ENCODE results near the gene KRTAP19-1. TPM values are rescaled to one million over a fixed set of nuclear protein-coding genes. Genes with fewer than 3 reads are reported as not detected.

Gene KRTAP19-1
- polyA plus RNA-seq, 4 donors = not detected

- H3K9me3 ChIP-seq (ENCODE audit: control insufficient read depth in 2 of 2, insufficient read depth in 1 of 2, low read depth in 1 of 2, low read length in 1 of 2) = peaks cover 6 to 15% of the 10 kb centered on the region in 2 donors
- WGBS, 3 donors = 25 to 53% (median 37%) methylated on average over 2 of the region's 2 CpGs
- FAIRE-seq = no peak
These were observed 6.0 kb upstream of the KRTAP19-1 start for GRCh38 chr21:30486180-30486579.

DNA sequence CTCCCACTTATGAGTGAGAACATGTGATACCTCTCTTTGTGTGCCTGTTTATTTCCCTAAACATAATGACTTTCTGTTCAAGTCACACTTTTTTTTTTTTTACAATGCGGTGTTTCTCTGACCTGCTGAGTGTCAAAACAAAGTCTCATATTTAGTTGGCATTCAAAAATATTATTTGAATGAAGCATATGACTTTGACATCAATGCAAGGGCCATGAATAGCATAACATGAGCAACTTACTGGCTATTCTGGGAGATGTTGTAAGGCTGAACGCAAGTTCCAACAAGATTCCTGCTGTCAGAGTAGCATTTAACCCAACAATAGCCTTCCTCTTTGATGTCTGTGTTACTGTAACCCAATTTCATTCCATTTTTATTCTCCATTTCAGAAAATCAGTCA is 2.0 kb upstream of the KRTAP19-1 start:
- no peaks in the 10 kb centered on the region for H3K4me1 ChIP-seq (ENCODE audit: control insufficient read depth in 3 of 3, insufficient read depth in 2 of 3, low read depth in 1 of 3, low read length in 2 of 3)
- 75 to 78% (median 76%) methylated on average over 2 of the region's 2 CpGs for WGBS, 3 donors
- H3K4me3 ChIP-seq (ENCODE audit: low read depth in 1 of 3, low read length in 3 of 3) = no peak overlapping the region
- FAIRE-seq (no peak), DNase-seq (no peak)
- no peaks in the 10 kb centered on the region for H3K27me3 ChIP-seq (ENCODE audit: control insufficient read depth in 3 of 3, insufficient read depth in 3 of 3, low read length in 3 of 3)
- H3K27ac ChIP-seq (ENCODE audit: low read depth in 1 of 3, low read length in 2 of 3) = no peak overlapping the region
- no peaks in the 10 kb centered on the region for H3K36me3 ChIP-seq (ENCODE audit: control insufficient read depth in 3 of 3, insufficient read depth in 2 of 3, low read depth in 1 of 3, low read length in 3 of 3)
- peaks cover 7 to 10% of the 10 kb centered on the region in 2 donors for H3K9me3 ChIP-seq (ENCODE audit: control insufficient read depth in 2 of 2, insufficient read depth in 1 of 2, low read depth in 1 of 2, low read length in 1 of 2)

More at GRCh38 chr21:30486180-30486579, 6.0 kb upstream of the KRTAP19-1 start:
- Histone ChIP-seq H3K4me3 (ENCODE audit: low read depth in 1 of 3, low read length in 3 of 3) (no peak overlapping the region), H3K27ac (ENCODE audit: low read depth in 1 of 3, low read length in 2 of 3) (no peak overlapping the region), H3K36me3 (ENCODE audit: control insufficient read depth in 3 of 3, insufficient read depth in 2 of 3, low read depth in 1 of 3, low read length in 3 of 3) (no peaks in the 10 kb centered on the region), H3K4me1 (ENCODE audit: control insufficient read depth in 3 of 3, insufficient read depth in 2 of 3, low read depth in 1 of 3, low read length in 2 of 3) (no peaks in the 10 kb centered on the region), H3K27me3 (ENCODE audit: control insufficient read depth in 3 of 3, insufficient read depth in 3 of 3, low read length in 3 of 3) (no peaks in the 10 kb centered on the region)
- no peak for DNase-seq

DNA sequence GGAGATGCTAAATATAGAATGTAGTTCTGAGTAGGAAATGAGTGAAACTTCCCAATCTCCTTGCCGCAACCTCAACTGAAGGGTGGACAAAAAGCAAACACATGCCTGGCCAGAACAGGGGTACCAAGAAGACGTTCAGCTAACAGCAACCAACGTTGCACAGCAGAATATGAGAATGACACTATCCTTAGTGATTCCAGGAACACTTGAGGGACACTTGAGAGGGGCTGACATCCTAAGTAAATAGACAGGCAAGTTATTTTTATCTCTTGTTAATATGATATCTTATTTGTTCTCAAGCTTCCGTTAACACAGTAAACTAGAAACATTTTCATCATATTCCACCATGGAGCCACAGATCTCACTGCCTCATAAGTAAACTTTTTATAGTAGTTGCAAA is 908 bp downstream of the KRTAP19-1 start:
- Histone ChIP-seq H3K9me3 (ENCODE audit: control insufficient read depth in 2 of 2, insufficient read depth in 1 of 2, low read depth in 1 of 2, low read length in 1 of 2) (peaks cover 0 to 3% of the 10 kb centered on the region in 2 donors), H3K27me3 (ENCODE audit: control insufficient read depth in 3 of 3, insufficient read depth in 3 of 3, low read length in 3 of 3) (no peaks in the 10 kb centered on the region), H3K4me3 (ENCODE audit: low read depth in 1 of 3, low read length in 3 of 3) (no peak overlapping the region), H3K27ac (ENCODE audit: low read depth in 1 of 3, low read length in 2 of 3) (no peak overlapping the region), H3K4me1 (ENCODE audit: control insufficient read depth in 3 of 3, insufficient read depth in 2 of 3, low read depth in 1 of 3, low read length in 2 of 3) (no peaks in the 10 kb centered on the region), H3K36me3 (ENCODE audit: control insufficient read depth in 3 of 3, insufficient read depth in 2 of 3, low read depth in 1 of 3, low read length in 3 of 3) (no peaks in the 10 kb centered on the region)
- no peak for DNase-seq
- no peak for FAIRE-seq
- WGBS, 3 donors = 57 to 70% (median 70%) methylated on average over 4 of the region's 4 CpGs

GRCh38 chr21:30478004-30478403 is 2.2 kb downstream of the KRTAP19-1 start:
- H3K27me3 ChIP-seq (ENCODE audit: control insufficient read depth in 3 of 3, insufficient read depth in 3 of 3, low read length in 3 of 3) = no peaks in the 10 kb centered on the region
- no peak for FAIRE-seq

GRCh38 chr21:30468900-30469714 is 11.1 kb downstream of the KRTAP19-1 start:
- WGBS, 3 donors = 62 to 69% (median 64%) methylated on average over 6 of the region's 6 CpGs
- H3K4me1 ChIP-seq (ENCODE audit: control insufficient read depth in 3 of 3, insufficient read depth in 2 of 3, low read depth in 1 of 3, low read length in 2 of 3) = no peaks in the 10 kb centered on the region
- FAIRE-seq = no peak

More at GRCh38 chr21:30478004-30478403, 2.2 kb downstream of the KRTAP19-1 start:
- WGBS, 3 donors = 42 to 46% (median 43%) methylated on average over 3 of the region's 3 CpGs
- peaks cover 0 to 3% of the 10 kb centered on the region in 2 donors for H3K9me3 ChIP-seq (ENCODE audit: control insufficient read depth in 2 of 2, insufficient read depth in 1 of 2, low read depth in 1 of 2, low read length in 1 of 2)
- H3K4me3 ChIP-seq (ENCODE audit: low read depth in 1 of 3, low read length in 3 of 3) = no peak overlapping the region
- H3K27ac ChIP-seq (ENCODE audit: low read depth in 1 of 3, low read length in 2 of 3) = no peak overlapping the region
- DNase-seq = peak in 1 of 2 donors; percentile 5
- no peaks in the 10 kb centered on the region for H3K4me1 ChIP-seq (ENCODE audit: control insufficient read depth in 3 of 3, insufficient read depth in 2 of 3, low read depth in 1 of 3, low read length in 2 of 3)
- H3K36me3 ChIP-seq (ENCODE audit: control insufficient read depth in 3 of 3, insufficient read depth in 2 of 3, low read depth in 1 of 3, low read length in 3 of 3) = no peaks in the 10 kb centered on the region

DNA sequence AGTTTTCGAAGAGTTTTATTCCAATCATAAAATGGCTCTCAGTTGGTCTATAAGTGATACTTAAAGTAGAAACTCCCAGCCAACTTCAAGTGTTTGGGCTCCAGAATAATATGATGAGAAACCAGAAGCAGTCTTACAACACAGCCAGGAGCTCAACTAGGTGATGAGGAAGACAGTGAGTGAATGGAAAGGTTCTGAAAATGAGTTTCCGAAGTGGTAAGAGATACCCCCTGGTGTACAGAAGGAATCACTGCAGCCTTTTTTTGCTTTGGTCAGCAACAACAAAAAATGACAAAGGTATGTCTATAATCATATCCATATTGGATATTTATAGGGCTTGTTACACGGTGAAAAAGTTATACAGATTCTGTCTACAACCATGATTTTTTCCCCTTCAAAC is 16.5 kb downstream of the KRTAP19-1 start:
- no peak for FAIRE-seq
- no peak overlapping the region for H3K27ac ChIP-seq (ENCODE audit: low read depth in 1 of 3, low read length in 2 of 3)
- WGBS, 3 donors = 44 to 53% (median 53%) methylated on average over 3 of the region's 3 CpGs

More at GRCh38 chr21:30468900-30469714, 11.1 kb downstream of the KRTAP19-1 start:
- Histone ChIP-seq H3K9me3 (ENCODE audit: control insufficient read depth in 2 of 2, insufficient read depth in 1 of 2, low read depth in 1 of 2, low read length in 1 of 2) (no peaks in the 10 kb centered on the region), H3K4me3 (ENCODE audit: low read depth in 1 of 3, low read length in 3 of 3) (no peak overlapping the region), H3K27me3 (ENCODE audit: control insufficient read depth in 3 of 3, insufficient read depth in 3 of 3, low read length in 3 of 3) (no peaks in the 10 kb centered on the region), H3K36me3 (ENCODE audit: control insufficient read depth in 3 of 3, insufficient read depth in 2 of 3, low read depth in 1 of 3, low read length in 3 of 3) (no peaks in the 10 kb centered on the region), H3K27ac (ENCODE audit: low read depth in 1 of 3, low read length in 2 of 3) (no peak overlapping the region)
- no peak for DNase-seq

DNA sequence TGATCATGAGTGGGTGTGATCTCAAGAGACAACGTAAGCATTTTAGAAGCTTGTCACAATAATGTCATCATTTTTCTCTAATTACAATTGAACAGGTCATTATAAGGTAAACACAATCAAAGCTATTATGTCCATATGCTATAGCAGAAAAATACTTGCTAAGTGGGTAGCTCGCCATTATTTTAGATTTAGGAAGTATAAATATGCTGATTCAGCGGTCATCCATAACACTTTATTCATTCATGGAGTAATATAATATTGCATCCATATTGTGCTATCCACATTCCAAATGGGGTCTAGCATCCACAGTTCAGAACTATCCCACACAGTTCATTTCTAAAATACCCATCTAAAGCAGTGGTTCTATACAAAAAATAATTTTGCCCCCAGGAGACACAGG is 31.7 kb downstream of the KRTAP19-1 start:
- no peaks in the 10 kb centered on the region for H3K9me3 ChIP-seq (ENCODE audit: control insufficient read depth in 2 of 2, insufficient read depth in 1 of 2, low read depth in 1 of 2, low read length in 1 of 2)
- H3K36me3 ChIP-seq (ENCODE audit: control insufficient read depth in 3 of 3, insufficient read depth in 2 of 3, low read depth in 1 of 3, low read length in 3 of 3) = no peaks in the 10 kb centered on the region
- FAIRE-seq (no peak), DNase-seq (no peak)
- H3K4me3 ChIP-seq (ENCODE audit: low read depth in 1 of 3, low read length in 3 of 3) = no peak overlapping the region
- WGBS, 3 donors = 76 to 93% (median 85%) methylated on average over 3 of the region's 3 CpGs
- no peak overlapping the region for H3K27ac ChIP-seq (ENCODE audit: low read depth in 1 of 3, low read length in 2 of 3)
- H3K4me1 ChIP-seq (ENCODE audit: control insufficient read depth in 3 of 3, insufficient read depth in 2 of 3, low read depth in 1 of 3, low read length in 2 of 3) = no peaks in the 10 kb centered on the region
- no peaks in the 10 kb centered on the region for H3K27me3 ChIP-seq (ENCODE audit: control insufficient read depth in 3 of 3, insufficient read depth in 3 of 3, low read length in 3 of 3)

More for the DNA sequence above, 16.5 kb downstream of the KRTAP19-1 start:
- no peaks in the 10 kb centered on the region for H3K36me3 ChIP-seq (ENCODE audit: control insufficient read depth in 3 of 3, insufficient read depth in 2 of 3, low read depth in 1 of 3, low read length in 3 of 3)
- no peaks in the 10 kb centered on the region for H3K27me3 ChIP-seq (ENCODE audit: control insufficient read depth in 3 of 3, insufficient read depth in 3 of 3, low read length in 3 of 3)
- H3K9me3 ChIP-seq (ENCODE audit: control insufficient read depth in 2 of 2, insufficient read depth in 1 of 2, low read depth in 1 of 2, low read length in 1 of 2) = peaks cover 0 to 1% of the 10 kb centered on the region in 2 donors
- no peak overlapping the region for H3K4me3 ChIP-seq (ENCODE audit: low read depth in 1 of 3, low read length in 3 of 3)
- no peaks in the 10 kb centered on the region for H3K4me1 ChIP-seq (ENCODE audit: control insufficient read depth in 3 of 3, insufficient read depth in 2 of 3, low read depth in 1 of 3, low read length in 2 of 3)
- peak in 1 of 2 donors; percentile 7 for DNase-seq

DNA sequence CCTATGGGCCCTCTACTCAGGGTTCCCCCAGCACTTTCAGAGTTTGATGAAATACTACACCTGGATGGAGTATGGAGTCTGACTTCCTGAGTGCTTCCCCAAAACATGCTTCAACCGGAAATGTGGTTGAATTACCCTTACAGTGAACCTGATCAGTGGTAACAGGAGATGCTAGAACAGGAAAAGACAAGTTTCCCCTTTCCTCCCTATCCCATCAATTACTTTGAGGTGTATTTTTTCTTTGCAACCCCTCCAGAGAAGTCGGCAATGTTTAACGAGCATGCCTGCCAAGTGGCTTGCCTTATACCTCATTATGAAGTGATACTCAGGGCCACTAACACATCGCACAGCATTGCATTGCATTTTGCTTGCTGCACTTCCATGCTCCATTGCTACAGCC is 33.1 kb downstream of the KRTAP19-1 start:
- 50 to 59% (median 51%) methylated on average over 4 of the region's 4 CpGs for WGBS, 3 donors
- Histone ChIP-seq H3K4me1 (ENCODE audit: control insufficient read depth in 3 of 3, insufficient read depth in 2 of 3, low read depth in 1 of 3, low read length in 2 of 3) (no peaks in the 10 kb centered on the region), H3K36me3 (ENCODE audit: control insufficient read depth in 3 of 3, insufficient read depth in 2 of 3, low read depth in 1 of 3, low read length in 3 of 3) (no peaks in the 10 kb centered on the region), H3K27me3 (ENCODE audit: control insufficient read depth in 3 of 3, insufficient read depth in 3 of 3, low read length in 3 of 3) (no peaks in the 10 kb centered on the region), H3K27ac (ENCODE audit: low read depth in 1 of 3, low read length in 2 of 3) (no peak overlapping the region), H3K4me3 (ENCODE audit: low read depth in 1 of 3, low read length in 3 of 3) (no peak overlapping the region), H3K9me3 (ENCODE audit: control insufficient read depth in 2 of 2, insufficient read depth in 1 of 2, low read depth in 1 of 2, low read length in 1 of 2) (no peaks in the 10 kb centered on the region)
- FAIRE-seq (no peak), DNase-seq (no peak)
